Measurements from ENCODE around the gene NAA38.
"Not testable (repeated sequence)": the region's sequence is repeated elsewhere in the genome, so short reads cannot be mapped to it uniquely, and the experiment has no call there.

NAA38 gene

DNA sequence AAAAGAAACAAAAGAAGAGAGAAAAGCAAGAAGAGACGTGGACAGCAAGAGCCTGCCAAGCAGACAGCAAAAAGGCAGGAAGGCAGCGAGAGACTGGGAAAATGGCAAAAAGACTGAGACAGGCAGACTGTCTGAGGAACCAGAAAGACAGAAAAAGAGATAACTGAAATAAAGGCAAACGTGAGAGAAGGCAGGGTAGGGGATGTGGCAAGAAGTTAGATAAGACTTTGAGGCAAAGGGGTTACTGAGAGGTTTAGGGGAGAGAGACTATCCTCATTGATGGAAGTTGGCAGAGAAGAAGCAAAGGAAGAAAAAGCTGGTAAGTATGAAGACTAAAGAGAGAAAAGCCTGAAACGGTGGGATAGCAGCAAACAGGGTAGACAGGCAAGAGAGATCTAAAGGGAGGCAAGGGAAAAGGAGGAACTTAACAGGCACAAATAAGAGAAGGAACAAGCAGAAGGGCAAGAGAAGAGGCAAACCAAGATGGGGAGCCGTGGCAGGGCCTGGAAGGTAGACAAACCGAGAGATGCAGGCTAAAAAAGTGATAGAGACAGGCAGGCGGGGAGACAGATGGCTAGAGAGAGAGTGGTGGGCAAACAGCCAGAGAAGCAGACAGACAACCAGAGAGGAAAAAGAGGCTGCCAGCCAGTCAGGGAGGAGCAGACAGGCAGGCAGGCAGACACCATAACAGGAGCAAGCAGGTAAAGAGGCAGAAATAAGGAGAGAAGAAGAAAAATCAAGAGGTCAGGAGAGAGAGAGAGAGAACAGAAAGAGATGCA, 24.1 kb upstream of the NAA38 start:
- no peak for DNase-seq

DNA sequence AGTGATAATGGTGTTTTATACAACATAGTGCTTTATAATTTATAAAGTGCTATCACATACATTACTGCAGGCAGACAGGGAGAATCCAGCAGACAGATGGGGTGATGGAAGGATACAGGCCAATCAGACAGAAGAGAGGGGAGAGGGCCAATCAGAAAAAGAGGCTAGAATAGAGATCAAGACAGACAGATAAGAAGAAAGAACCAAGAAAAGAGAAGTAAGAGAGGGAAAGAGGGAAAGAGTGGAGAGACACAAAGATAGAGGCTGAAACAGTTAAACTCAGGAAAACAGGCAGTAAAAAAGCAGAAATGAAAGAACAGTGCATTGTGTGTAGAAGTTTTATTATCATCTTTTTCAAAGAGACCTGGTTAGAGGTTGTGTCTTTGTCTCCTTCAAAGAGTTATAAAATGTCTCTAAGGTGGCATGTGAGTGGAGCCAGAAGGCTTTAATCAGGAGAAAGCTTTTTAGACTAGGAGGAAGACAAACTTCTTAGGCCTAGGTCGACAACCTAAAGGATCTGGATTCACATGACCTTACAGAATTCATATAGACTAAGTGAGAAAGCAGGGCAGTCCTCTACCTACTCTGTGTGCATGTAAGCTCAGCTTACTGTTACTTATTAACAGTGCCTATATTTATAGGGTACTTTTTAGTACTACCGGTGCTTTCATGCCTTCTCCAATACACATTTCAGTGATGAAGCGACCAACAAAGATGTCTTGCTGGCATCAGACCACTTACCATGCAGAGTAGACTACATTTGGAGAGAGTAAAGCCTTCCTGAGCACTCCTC, 22.9 kb upstream of the NAA38 start:
- no peak for DNase-seq

DNA sequence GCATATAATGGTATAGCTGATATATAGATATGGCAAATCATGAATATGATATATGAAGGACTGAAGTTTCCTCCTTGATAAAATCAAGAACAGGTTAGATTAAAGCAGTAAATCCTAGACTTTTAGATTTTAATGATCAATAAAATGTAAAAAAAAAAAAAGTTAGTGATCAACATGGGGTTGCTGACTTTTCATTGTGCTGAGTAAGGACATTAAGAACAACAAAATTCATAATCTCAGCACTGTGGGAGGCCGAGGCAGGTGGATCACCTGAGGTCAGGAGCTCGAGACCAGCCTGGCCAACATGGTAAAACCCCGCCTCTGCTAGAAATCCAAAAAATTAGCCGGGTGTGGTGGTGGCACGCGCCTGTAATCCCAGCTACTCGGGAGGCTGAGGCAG, 20.9 kb upstream of the NAA38 start:
- no peak for DNase-seq

DNA sequence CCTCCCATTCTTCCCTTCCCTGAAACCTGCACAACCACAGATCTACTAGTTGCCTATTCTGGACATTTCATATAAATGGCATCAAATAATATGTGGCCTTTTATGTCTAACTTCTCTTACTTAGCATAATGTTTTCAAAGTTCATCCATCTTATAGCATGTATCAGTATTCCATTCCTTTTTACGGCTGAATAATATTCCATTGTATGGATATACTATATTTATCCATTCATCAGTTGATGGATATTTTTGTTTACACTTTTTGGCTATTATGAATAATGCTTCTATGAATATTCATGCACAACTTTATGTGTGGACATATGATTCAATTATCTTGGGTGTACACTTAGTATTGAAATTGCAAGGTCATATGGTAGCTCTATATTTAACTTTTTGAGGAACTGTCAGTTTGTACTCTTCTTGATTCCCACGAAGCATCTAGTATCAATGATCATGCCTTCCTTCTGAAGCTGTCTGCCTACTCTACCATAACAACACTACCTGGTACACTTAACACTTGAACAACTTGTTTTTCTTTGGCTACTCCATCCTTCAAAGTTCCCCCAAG, 18.5 kb upstream of the NAA38 start:
- no peak for DNase-seq

DNA sequence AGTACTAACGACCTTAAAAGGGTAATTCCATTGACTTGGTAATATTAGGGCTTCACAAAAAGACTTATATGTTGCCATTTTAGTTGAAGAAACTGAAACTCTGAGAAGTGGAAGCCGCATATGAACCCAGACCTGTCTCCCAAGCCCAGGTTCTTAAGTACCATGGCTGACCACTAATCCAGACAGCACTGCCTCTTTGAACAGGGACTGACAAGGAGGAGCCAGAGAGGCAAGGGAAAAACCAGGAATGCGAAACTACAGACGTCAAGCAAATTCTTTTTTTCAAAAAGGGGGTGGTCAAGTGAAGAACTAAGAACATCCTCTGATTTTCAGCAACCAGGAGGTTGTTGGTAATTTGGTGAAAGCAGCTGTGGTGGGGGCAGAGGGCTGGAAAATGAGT, 15.7 kb upstream of the NAA38 start:
- no peak for DNase-seq

DNA sequence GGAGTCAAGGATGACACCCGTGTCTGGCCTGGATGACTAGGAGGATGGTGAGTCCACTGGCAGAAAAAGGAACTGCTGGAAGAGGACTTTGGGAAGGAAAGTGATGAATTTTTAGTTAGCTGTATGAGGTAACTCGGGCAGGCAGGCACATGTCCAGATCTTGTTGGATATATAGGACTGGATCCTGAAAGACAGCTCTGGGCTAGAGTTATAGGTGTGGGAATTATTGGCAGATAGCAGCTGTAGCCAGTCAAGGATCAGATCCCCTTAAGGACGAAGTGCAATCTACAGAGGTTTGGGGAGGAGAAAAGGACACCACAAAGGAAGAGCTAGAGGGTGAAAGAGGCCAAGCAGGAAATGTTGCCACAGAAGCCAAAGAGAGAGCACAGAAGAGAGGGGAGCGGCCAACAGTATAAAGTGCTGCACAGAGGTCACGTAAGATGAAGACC, 10.5 kb upstream of the NAA38 start:
- no peak for DNase-seq

DNA sequence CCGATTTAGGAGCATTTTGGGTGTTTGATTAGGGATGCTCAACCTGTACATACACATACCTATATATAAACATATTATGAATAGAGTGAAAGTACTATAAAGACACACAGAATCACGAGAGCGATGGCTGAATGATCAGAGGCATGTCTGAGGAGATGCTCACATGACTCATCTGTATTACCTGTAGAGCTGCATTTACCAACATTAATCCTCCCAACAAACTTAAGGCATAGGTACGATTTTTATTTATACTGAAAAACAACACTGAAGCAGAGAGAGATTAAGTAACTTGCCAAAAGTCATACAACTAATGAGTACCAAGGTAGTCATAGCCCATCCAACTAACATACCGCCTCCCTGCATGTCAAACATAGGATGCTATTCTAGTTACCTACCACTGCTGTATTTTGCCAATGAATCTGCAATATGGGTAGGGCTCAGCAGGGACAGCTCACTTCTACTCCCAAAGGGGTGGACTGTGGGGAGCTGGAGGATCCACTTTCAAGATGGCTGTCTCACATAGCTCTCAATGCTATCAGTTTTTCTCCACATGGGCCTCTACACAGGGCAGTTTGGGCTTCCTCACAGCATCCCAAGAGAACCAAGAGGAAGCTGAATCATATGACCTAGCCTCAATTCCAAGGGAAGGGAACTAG, 7.8 kb upstream of the NAA38 start:
- DNase-seq, result no peak

DNA sequence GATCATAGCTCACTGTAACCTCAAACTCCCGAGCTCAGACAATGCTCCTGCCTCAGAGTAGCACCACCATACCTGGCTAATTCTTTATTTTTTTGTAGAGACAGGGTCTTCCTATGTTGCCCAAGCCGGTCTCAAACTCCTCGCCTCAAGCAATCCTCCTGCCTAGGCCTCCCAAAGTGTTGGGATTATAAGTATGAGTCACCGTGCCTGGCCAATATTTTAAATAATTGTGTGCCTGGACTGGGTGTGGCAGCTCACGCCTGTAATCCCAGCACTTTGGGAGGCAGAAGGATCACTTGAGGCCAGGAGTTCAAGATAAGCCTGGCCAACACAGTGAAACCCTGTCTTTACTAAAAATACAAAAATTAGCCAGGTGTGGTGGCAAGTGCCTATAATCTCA, 7.0 kb upstream of the NAA38 start:
- not testable (repeated sequence) for DNase-seq

DNA sequence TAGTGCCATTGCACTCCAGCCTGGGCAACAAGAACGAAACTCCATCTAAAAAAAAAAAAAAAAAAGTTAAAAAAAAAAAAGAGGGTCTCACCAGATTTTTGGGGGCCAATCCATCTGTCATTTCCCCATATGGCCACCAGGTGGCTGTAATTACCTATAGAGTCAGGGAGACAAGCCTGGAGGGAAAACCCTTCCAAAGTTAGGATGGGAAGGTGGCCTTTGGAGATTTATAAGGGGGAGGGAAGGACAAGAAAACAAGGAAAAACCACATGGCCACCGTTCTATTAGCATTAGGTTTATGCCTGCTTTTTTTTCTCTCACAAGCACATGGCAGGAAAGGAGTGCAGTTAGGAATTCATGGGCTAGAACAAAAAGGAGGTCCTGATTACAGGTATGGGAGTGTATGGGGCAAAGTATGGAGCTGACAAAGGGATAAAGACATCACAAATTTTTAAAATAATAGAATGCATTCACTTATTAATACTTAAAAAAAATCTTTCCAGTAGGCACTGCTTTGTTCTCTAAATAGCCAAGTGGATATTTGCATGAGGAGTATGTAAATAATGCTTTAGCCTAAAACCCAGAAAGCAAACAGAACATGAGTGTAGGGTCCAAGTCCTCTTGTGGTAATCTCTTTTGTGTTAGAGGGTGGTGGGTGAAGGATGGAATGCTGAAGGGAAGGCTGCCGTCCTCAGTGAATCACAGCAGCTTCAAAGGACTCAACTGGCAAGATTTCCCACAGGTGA, 5.5 kb upstream of the NAA38 start:
- peak; percentile 39 for DNase-seq

DNA sequence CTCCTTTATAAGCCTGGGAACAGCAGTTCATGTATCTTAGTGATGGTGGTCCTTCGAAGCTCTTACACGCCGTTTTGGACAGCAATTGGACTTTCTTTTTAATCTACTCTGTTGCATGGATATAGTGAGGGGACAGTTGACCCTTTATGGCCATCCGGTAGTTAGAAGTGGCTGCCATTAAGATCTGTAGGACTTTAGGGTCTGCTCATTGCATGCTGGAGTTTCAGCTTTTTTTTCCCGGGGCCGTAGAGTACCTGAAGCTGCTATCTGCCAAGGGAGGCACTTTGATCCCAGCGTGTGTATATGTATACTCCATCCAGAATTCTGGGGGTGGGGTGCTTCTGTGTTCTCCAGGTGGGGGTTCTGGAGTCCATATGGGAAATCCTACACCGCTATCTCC, 1.7 kb upstream of the NAA38 start:
- no peak for DNase-seq

DNA sequence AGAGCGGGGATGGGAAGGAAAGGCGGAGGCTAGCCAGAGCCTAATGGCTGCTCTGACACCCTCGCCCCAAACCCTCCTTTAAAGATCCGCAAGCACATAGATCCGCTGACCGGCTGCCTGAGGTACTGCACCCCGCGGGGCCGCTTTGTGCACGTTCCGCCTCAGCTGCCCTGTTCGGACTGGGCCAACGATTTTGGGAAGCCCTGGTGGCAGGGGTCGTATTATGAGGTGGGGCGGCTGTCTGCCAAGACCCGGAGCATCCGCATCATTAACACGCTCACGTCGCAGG, 1.1 kb upstream of the NAA38 start:
- peak; percentile 49 for DNase-seq

DNA sequence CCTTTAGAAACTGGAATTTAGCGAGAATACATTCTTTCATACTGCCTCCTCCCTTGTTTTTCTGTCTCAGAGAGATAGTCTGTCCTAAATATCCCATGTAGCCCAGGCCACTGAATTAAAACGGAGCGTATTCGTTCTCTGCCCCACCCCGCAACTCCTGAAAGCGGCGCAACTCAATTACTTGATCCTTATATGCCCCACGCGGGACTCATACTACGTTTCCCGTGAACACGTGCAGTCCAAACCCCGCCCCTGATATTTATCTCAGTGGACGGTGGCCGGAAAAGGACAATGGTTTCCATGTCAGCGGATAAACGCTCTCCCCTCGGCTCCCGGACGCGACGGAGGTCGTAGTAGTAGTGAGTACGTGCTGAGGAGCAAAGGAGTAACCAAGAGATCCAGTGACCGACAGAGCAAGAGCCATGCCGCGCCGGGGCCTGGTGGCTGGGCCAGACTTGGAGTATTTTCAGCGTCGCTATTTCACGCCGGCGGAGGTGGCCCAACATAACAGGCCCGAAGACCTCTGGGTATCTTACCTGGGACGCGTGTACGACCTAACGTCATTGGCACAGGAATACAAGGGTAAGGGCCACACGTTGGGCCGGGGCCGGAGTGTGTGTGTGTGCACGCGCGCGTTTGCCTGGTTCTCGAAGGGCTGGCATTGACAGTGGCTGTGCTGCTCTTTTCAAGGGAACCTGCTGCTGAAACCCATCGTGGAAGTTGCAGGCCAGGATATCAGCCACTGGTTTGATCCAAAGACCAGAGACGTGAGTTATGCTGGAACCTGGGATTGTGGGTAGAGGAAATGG, 558 bp upstream of the NAA38 start, which contains the start of gene CYB5D1:
Gene CYB5D1, plus strand, starts transcription at position 291 of the 809 bp plus-strand sequence. Its CDS starts 132 bp downstream, at position 423.
- DNase-seq, result peak; percentile 99

DNA sequence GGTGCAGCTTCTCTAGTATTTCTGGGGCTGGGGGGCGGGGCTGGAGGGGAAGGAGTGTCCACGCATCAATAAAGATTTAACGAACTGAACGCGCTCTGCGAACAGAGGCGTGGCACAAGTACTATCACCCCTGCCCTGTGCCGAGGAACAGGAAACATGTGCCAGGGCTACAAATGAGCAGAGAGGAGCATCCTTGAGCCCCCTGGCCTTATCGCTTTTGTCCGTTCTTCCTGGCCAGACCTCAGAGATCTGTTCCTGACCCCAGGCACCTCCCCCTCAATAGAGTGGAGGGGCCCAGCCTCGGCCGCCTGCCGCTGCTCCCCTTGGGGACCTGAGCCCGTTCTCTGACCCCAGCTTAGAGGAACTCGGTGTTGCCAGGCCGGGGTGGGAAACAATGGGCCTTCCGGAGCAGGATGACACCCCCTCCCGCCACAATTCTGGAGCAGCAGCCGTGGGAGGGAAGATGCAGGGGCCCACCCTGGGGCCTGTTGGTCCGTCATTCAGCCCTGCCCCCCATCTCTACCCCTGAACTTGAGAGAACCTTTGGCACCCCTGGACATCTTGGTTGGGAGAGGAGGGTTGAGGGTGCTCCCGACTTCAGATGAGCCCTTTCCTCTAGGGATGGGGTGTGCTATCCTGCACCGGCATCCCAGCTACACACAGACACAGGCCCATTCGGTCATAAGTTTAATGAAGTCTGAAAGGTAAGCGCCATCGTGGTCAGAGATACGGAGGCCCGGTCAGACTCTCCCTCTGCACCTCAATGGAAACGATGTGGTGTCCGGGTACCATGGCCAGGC, 1.1 kb downstream of the NAA38 start:
- peak; percentile 75 for DNase-seq

DNA sequence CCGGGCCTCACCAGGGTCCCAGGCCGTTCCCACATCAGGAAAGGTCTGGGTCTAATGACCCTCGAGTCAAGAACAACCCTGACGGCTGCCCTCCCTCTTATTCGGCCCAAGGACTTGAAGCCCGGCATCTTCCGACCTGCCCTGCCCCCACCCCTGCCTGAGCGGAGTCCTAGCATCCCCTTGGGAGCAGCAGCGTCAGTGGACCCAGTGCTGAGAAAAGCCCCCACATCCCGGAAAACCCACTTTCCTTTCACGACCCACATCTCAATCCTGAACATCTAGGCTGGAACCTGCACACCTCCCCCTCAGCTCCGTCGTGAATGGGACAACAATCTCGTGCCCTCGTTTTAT, 1.7 kb downstream of the NAA38 start:
- no peak for DNase-seq

DNA sequence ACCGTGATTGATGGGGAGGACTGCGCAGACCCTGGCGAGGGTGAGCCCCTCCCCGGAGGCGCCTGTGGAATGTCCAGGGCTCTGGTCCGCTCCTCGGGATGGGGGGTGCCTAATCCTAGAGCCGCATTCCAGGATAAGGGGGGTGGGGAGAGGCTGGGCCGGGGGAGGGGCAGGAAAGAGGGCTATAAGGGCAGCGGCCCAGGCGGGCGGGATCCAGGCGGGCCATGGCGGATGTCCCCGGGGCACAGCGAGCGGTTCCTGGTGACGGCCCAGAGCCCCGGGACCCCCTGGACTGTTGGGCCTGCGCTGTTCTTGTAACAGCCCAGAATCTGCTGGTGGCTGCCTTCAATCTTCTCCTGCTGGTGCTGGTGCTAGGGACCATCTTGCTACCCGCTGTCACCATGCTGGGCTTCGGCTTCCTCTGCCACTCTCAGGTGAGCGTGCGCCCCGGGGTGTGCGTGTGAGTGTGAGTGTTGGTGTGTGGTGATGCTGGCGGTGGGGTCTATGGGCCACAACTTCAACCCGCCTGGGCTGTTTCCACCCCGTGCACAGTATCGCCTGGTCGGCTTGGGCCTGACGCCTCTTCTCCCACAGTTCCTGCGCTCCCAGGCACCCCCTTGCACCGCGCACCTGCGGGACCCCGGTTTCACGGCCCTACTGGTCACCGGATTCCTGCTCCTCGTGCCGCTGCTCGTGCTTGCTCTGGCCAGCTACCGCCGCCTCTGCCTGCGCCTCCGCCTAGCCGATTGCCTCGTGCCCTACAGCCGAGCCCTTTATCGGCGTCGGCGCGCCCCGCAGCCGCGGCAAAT, 2.3 kb downstream of the NAA38 start, which contains the start of gene TMEM88:
Gene TMEM88, plus strand, starts transcription at position 216 of the 809 bp plus-strand sequence. Its CDS starts 9 bp downstream, at position 225.
- no peak for DNase-seq

DNA sequence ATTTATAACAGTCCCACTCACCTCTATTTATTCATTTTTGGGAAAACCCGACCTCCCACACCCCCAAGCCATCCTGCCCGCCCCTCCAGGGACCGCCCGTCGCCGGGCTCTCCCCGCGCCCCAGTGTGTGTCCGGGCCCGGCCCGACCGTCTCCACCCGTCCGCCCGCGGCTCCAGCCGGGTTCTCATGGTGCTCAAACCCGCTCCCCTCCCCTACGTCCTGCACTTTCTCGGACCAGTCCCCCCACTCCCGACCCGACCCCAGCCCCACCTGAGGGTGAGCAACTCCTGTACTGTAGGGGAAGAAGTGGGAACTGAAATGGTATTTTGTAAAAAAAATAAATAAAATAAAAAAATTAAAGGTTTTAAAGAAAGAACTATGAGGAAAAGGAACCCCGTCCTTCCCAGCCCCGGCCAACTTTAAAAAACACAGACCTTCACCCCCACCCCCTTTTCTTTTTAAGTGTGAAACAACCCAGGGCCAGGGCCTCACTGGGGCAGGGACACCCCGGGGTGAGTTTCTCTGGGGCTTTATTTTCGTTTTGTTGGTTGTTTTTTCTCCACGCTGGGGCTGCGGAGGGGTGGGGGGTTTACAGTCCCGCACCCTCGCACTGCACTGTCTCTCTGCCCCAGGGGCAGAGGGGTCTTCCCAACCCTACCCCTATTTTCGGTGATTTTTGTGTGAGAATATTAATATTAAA, 3.1 kb downstream of the NAA38 start:
- DNase-seq, result no peak

DNA sequence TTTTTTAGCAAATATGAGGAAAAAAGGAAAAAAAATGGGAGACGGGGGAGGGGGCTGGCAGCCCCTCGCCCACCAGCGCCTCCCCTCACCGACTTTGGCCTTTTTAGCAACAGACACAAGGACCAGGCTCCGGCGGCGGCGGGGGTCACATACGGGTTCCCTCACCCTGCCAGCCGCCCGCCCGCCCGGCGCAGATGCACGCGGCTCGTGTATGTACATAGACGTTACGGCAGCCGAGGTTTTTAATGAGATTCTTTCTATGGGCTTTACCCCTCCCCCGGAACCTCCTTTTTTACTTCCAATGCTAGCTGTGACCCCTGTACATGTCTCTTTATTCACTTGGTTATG, 3.7 kb downstream of the NAA38 start:
- DNase-seq, result no peak

DNA sequence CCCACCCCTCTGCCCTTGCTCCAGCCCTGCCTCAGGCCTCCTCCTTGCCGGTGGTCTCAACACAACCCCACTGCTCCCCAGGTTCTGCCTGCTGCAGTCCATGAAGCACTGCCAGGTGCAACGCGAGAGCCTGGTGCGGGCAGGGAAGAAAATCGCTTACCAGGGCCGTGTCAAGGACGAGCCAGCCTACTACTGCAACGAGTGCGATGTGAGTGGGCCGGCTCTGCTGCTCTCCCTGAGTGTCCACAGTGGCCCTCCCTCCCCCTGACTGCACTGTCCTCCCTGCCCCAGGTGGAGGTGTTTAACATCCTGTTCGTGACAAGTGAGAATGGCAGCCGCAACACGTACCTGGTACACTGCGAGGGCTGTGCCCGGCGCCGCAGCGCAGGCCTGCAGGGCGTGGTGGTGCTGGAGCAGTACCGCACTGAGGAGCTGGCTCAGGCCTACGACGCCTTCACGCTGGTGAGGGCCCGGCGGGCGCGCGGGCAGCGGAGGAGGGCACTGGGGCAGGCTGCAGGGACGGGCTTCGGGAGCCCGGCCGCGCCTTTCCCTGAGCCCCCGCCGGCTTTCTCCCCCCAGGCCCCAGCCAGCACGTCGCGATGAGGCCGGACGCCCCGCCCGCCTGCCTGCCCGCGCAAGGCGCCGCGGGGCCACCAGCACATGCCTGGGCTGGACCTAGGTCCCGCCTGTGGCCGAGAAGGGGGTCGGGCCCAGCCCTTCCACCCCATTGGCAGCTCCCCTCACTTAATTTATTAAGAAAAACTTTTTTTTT, 4.3 kb downstream of the NAA38 start:
- DNase-seq, result no peak

DNA sequence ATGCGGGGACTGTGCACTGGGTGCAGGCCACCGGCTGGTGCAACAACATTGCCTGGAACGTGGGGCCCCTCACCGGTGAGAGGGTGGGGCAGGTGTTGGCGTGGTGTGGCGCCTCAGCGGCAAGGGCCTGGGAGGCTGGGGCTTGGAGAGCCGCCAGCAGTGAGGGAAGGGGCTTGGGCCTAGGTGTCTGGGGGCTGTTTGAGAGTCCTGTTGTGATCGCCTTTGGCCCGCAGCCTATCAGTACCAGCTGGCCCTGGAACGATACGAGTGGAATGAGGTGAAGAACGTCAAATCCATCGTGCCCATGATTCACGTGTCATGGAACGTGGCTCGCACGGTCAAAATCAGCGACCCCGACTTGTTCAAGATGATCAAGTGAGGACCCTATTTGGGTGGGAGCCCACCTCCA, 5.1 kb downstream of the NAA38 start:
- DNase-seq, result no peak
